PC-3 (cell line): Measurements from ENCODE around the gene PRDM13.
"Not testable (repeated sequence)": the region's sequence is repeated elsewhere in the genome, so short reads cannot be mapped to it uniquely, and the experiment has no call there.

Experiments used
- CTCF ChIP-seq: fragments of 300-600 bp; sonication (generic); conservative IDR thresholded peaks from 2 replicates; pipeline ENCODE4 v1.5.1; 2017; ENCODE audit warnings: antibody characterized with exemption, low read depth, mild to moderate bottlenecking, low read length
- EZH2 ChIP-seq: fragments of 300-600 bp; sonication (generic); IDR thresholded peaks from one replicate; pipeline ENCODE4 v1.6.1; 2017; ENCODE audit warnings: antibody characterized with exemption, mild to moderate bottlenecking, low read length; ENCODE audit not compliant: unreplicated experiment

- not testable (repeated sequence) for TF ChIP-seq CTCF, EZH2
Observed at GRCh38 chr6:99650091-99650571, 43.5 kb downstream of the PRDM13 start.
